ENCODE results near the gene RPP30.

The RPP30 gene

DNA sequence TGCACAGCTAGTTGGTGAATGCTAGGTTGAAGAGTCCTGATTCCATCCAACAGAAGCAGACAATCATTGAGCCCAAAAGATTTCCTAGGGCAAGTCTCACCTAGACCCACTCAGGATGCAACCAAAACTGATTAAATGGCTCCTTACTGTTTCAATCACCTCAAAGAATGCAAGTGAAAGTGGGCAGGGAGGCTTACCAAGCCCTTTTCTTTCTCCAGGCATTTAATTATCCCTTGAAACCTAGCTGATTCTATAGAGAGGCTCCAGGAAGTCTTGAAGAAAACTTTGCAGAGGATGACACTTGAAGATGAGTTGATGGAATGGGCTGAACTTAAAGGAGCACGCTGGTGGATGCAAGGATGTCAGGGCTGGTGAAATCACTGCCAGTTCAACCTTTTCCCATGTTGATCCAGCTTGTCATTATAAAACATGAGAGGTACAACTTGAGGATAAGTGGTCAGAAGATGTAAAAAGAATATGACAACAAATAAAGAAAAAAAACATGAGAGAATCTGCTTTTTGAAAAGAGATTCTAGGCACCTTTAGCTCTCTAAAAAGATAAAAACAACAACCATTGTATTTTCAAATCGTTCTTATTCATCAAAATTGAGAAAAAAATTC is 51.4 kb downstream of the RPP30 start:
- Histone ChIP-seq H3K27me3 (ENCODE audit: control insufficient read depth, insufficient read depth, low read length) (no peaks in the 10 kb centered on the region), H3K36me3 (ENCODE audit: control insufficient read depth, insufficient read depth, low read length) (no peaks in the 10 kb centered on the region), H3K4me1 (ENCODE audit: control insufficient read depth, insufficient read depth, low read length) (no peaks in the 10 kb centered on the region), H3K4me3 (ENCODE audit: low read length) (no peak overlapping the region), H3K27ac (ENCODE audit: low read depth, low read length) (no peak overlapping the region), H3K9ac (ENCODE audit: low read length) (no peak overlapping the region)

DNA sequence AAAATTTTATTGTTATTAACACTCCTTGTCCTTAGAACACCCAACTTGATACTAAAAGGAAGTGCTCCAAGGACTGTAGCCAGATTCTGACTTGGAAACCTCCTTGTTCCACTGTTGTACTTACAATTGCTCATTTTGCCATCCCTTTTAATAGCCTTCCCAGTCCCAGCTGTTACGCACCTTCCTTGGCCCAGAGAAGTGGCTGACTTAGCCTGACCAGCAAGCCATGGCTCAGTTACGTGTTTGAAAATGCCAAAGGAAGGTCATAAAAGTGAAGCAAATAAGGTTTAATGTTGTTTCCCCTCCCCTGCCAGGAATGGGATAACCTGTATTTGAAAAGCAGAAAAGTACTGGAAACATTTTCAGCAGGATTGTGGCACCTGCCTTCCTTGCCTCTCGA is 52.8 kb downstream of the RPP30 start:
- Histone ChIP-seq H3K27me3 (ENCODE audit: control insufficient read depth, insufficient read depth, low read length) (no peaks in the 10 kb centered on the region), H3K27ac (ENCODE audit: low read depth, low read length) (no peak overlapping the region), H3K4me3 (ENCODE audit: low read length) (no peak overlapping the region), H3K9ac (ENCODE audit: low read length) (no peak overlapping the region), H3K36me3 (ENCODE audit: control insufficient read depth, insufficient read depth, low read length) (no peaks in the 10 kb centered on the region), H3K4me1 (ENCODE audit: control insufficient read depth, insufficient read depth, low read length) (no peaks in the 10 kb centered on the region)

DNA sequence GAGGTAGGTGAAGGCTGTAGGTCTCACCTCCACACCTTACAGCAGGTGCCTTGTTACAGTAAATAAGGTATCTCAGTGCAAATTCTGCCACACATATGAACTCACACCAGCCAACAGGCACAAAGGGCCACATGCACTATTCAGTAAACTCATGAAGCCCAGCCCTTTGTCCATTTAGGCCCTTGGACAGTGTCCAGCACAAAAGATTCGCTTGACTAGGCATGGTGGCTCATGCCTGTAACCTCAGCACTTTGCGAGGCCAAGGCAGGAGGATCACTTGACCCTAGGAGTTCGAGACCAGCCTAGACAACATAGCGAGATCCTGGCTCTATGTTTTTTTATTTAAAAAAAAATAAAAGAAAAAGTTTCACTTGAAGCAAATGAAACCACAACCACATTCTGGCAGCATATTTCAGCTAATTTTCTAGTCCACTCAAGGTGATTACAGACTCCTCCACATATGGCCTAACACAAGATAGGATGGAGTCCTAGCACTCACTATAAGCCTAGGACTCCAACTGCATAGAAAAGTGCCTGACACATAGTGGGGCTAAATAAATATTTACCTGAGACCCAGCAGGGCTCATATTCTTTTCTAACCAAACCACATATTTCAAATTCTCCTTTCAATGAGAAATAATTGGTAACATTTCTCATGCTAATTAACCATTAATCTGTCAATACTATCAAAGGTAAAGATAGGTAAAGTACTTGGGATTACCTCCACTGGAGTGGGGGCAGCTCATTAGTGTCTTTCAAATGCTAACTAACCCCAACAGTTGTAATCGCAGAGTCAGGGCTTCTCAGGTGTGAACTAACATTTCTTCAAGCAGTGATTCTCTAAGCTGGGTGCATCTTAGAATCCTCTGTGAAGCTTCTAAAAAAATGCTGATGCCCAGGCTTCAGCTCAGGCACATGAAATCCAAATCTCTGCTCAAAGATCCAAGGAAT is 53.6 kb downstream of the RPP30 start:
- Histone ChIP-seq H3K27me3 (ENCODE audit: control insufficient read depth, insufficient read depth, low read length) (no peaks in the 10 kb centered on the region), H3K4me1 (ENCODE audit: control insufficient read depth, insufficient read depth, low read length) (no peaks in the 10 kb centered on the region), H3K36me3 (ENCODE audit: control insufficient read depth, insufficient read depth, low read length) (no peaks in the 10 kb centered on the region), H3K9ac (ENCODE audit: low read length) (no peak overlapping the region), H3K4me3 (ENCODE audit: low read length) (no peak overlapping the region), H3K27ac (ENCODE audit: low read depth, low read length) (no peak overlapping the region)

DNA sequence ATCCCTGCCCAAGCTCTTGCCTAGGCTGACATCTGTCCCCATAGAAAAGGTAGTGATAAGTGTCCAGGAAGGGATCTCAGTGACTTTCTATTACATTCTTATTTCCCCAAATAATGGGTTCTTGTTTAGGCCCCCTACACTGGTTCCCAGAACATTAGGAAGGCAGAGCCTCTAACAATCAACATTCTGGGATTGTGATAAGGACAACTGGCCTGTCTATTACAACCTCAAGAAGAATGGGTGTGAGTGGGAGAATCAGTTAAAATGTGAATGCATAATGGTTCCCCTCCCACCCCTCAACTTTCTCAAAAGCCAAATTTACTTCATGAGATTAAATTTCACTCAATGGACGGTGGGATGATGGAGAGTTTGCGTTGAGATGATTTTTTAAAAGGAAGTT is 55.5 kb downstream of the RPP30 start:
- Histone ChIP-seq H3K4me1 (ENCODE audit: control insufficient read depth, insufficient read depth, low read length) (no peaks in the 10 kb centered on the region), H3K4me3 (ENCODE audit: low read length) (no peak overlapping the region), H3K9ac (ENCODE audit: low read length) (no peak overlapping the region), H3K27me3 (ENCODE audit: control insufficient read depth, insufficient read depth, low read length) (no peaks in the 10 kb centered on the region), H3K36me3 (ENCODE audit: control insufficient read depth, insufficient read depth, low read length) (no peaks in the 10 kb centered on the region), H3K27ac (ENCODE audit: low read depth, low read length) (no peak overlapping the region)

DNA sequence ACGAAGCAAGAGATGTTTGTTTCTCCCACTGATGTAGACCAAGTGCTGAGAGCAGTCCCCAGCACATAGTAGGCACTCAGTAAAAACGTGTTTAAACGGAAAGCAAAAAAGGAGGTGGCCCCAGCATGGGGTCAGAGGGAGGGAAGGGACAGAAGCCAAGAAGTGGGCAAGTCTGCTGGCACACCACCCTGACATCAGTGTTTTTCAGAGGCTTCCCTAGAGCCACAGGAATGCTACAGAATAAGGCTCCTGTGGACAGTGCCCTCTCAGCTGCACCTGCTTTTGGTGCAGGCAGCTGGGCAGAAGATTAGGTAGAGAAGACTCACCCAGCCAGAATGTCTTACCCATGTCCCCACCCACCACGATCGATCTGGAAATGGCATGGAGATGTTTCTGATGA is 57.4 kb downstream of the RPP30 start:
- H3K4me3 ChIP-seq (ENCODE audit: low read length), result no peak overlapping the region
- H3K36me3 ChIP-seq (ENCODE audit: control insufficient read depth, insufficient read depth, low read length), result no peaks in the 10 kb centered on the region
- no peaks in the 10 kb centered on the region for H3K4me1 ChIP-seq (ENCODE audit: control insufficient read depth, insufficient read depth, low read length)
- H3K27me3 ChIP-seq (ENCODE audit: control insufficient read depth, insufficient read depth, low read length), result no peaks in the 10 kb centered on the region
- no peak overlapping the region for H3K9ac ChIP-seq (ENCODE audit: low read length)
- H3K27ac ChIP-seq (ENCODE audit: low read depth, low read length), result no peak overlapping the region

DNA sequence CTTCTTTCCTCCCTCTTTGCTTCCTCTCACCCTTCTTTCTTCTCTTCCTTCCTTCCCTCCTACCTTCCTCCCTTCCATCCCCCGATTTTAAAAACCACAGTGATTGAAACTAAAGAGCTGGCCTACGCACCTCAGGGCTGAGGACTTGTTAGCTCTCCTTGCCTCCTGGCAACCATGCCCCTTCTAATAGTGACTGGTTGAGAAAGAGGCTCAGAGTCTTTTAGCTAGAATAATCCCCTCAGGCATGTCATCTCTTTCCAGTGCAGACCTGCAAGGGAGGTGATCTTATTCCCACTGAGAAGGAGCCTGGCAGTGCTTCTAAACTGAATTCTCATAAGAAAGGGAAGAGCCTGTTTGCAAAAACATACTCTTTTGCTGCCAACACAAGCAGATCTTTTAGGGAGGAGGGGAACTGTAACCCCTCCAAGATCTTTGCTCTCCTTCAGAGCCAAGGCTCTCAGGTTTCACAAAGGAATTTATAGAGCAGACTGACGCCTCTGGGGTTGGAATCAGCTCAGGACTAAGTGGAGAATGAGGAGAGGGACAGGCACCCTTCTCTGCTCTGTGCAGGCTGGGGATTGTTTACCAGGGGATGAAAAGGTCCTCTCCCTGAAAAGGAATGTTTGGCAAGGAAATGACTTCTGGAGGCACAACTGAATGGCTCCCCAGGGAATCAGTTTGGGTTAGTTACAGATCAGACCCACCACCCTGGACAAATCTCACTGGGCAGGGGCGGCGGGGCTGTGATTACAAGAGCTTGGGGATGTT is 58.5 kb downstream of the RPP30 start:
- peaks cover 1% of the 10 kb centered on the region for H3K4me1 ChIP-seq (ENCODE audit: control insufficient read depth, insufficient read depth, low read length)
- H3K27me3 ChIP-seq (ENCODE audit: control insufficient read depth, insufficient read depth, low read length), result no peaks in the 10 kb centered on the region
- no peak overlapping the region for H3K4me3 ChIP-seq (ENCODE audit: low read length)
- no peak overlapping the region for H3K9ac ChIP-seq (ENCODE audit: low read length)
- no peaks in the 10 kb centered on the region for H3K36me3 ChIP-seq (ENCODE audit: control insufficient read depth, insufficient read depth, low read length)
- H3K27ac ChIP-seq (ENCODE audit: low read depth, low read length), result no peak overlapping the region

DNA sequence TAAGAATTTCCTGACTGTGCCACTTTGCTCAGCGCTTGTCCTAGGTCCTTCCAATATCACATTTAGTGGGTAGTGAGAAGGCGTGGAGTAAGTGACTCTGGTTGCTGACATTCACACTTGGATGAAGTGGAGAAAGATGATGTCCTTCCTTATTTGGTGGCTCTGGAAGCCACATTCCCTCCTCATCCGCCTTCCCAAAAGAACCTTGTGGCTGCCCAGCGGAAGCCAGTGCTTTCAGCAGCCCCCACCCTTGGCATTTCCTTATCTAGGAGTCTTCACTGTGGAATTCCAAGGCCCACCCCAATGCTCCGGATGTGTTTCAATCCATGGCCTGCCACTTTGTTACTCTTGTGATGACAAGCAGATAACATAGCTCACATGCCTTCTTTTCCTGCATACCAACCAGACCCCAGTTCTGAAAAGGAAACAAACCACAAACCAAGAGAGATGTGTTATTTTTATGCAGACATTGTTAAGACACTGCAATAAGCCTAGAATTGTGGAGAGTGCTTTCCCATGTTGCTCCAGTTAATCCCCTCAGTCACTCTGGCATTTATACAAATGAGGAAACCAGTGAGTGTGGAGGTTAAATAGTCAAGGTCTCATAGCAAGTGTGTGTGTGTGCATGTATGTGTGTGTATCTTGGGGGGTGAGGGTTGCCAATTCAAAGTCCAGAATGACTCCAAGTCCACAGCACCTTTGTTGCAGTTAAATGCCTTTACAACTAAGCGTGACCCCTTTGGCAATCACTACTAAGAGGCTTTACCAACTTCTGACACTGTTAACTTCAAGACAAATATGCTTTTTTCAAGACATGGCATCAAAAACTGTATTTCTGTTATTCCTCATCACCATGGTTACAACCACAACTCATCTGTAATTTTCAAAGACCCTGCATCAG is 59.4 kb downstream of the RPP30 start:
- Histone ChIP-seq H3K4me3 (ENCODE audit: low read length) (no peak overlapping the region), H3K9ac (ENCODE audit: low read length) (no peak overlapping the region), H3K27me3 (ENCODE audit: control insufficient read depth, insufficient read depth, low read length) (no peaks in the 10 kb centered on the region), H3K4me1 (ENCODE audit: control insufficient read depth, insufficient read depth, low read length) (peaks cover 4% of the 10 kb centered on the region), H3K27ac (ENCODE audit: low read depth, low read length) (no peak overlapping the region), H3K36me3 (ENCODE audit: control insufficient read depth, insufficient read depth, low read length) (no peaks in the 10 kb centered on the region)

DNA sequence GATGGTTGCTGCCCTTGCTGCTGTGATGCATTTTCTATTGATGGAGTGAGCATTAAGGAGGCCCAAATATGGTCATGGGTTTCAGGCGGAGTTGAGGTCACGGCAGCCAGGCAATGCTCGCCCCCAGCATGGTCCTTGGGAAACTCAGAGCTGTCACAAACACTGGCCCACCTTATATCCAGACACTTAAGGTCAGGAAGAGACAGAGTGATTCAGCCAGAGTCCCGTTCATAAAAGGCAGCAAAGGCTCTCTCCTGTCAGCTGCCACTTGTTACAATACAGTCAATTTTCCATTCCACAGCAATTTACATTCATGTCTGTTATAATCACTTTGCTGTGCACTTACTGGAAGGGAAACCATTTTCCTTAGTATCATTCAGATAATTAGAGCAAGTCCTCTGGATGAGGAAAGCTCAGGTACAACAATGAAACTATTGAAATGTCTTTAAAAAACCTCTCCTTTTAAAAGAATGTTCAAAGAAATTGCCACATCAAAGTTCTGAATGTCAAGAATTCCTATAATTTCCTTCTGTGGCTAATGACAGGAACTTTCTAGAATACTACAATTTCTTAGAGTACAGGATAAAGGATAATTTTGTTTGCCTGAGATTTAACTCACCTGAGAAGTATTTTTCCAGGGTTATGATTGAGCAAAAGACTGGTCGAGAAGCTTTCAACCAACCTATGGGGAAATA is 64.0 kb downstream of the RPP30 start:
- Histone ChIP-seq H3K27ac (ENCODE audit: low read depth, low read length) (no peak overlapping the region), H3K27me3 (ENCODE audit: control insufficient read depth, insufficient read depth, low read length) (no peaks in the 10 kb centered on the region), H3K9ac (ENCODE audit: low read length) (no peak overlapping the region), H3K4me1 (ENCODE audit: control insufficient read depth, insufficient read depth, low read length) (peaks cover 4% of the 10 kb centered on the region), H3K36me3 (ENCODE audit: control insufficient read depth, insufficient read depth, low read length) (no peaks in the 10 kb centered on the region), H3K4me3 (ENCODE audit: low read length) (no peak overlapping the region)

DNA sequence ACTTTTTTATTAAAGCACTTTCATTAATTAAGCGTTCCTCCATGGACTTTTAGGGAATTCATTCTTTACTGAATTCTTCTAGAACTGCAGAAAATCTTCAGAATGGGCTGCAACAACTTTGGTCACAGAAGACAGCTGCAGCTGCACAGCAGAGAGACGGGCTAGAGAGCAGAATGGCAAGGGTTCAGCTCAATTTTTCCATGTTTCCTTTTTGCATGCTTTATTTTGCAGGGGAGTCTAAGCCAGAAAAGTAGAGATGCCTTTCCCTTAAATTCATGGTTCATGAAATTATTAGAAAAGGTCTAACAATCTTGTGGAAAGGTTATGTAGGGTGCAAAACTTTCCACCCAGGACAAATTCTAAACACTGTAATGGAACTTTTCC is 64.5 kb downstream of the RPP30 start:
- H3K27me3 ChIP-seq (ENCODE audit: control insufficient read depth, insufficient read depth, low read length), result no peaks in the 10 kb centered on the region
- H3K9ac ChIP-seq (ENCODE audit: low read length), result no peak overlapping the region
- no peaks in the 10 kb centered on the region for H3K36me3 ChIP-seq (ENCODE audit: control insufficient read depth, insufficient read depth, low read length)
- H3K4me1 ChIP-seq (ENCODE audit: control insufficient read depth, insufficient read depth, low read length), result peaks cover 4% of the 10 kb centered on the region
- H3K27ac ChIP-seq (ENCODE audit: low read depth, low read length), result no peak overlapping the region
- no peak overlapping the region for H3K4me3 ChIP-seq (ENCODE audit: low read length)

DNA sequence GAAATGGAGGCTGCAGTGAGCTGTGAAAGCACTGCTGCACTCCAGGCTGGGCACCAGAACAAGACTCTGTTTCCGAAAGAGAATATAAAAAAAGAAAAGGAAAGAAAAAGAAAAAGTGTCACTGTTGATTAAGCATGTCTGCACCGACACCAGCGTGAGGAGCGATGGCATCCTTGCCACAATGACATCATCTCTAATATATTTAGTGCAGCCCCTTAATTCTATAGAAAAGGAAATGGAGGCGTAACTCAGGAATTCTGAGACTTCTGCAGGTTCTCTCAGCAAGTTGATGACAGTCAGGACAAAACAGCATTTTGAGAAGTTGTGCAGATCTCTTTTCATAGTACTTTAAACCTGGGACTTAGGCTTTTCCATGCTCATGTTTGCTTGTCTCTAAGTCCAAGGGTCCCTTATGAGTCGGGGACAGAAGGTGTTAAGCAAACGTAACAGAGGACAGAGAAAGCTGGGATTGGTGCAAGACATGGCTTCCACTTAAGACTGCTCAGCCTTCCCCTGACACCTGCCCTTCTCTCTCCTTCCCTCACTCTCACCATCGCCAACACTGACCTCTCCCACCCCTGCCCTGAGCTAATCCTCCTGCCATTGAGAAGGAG is 66.0 kb downstream of the RPP30 start:
- no peak overlapping the region for H3K9ac ChIP-seq (ENCODE audit: low read length)
- peaks cover 4% of the 10 kb centered on the region for H3K4me1 ChIP-seq (ENCODE audit: control insufficient read depth, insufficient read depth, low read length)
- no peaks in the 10 kb centered on the region for H3K36me3 ChIP-seq (ENCODE audit: control insufficient read depth, insufficient read depth, low read length)
- H3K27ac ChIP-seq (ENCODE audit: low read depth, low read length), result no peak overlapping the region
- no peaks in the 10 kb centered on the region for H3K27me3 ChIP-seq (ENCODE audit: control insufficient read depth, insufficient read depth, low read length)
- no peak overlapping the region for H3K4me3 ChIP-seq (ENCODE audit: low read length)

DNA sequence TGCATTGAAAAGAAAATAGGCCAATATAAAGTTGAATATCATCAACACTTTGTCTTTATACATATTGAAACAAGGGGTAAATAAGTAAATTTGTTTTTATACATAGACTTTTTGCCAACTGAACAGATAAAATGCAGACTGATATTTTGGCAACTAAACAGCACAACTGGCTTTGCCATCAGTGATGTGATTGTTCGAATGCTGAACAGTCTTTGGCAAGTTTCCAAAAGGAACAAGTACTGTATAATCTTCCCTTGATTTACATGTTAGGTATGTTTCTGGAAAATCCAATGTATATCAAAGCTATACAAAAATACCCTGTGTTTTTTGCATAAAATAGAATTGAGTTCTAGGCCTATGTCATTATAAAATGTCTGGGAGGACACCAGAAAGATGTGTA is 67.3 kb downstream of the RPP30 start:
- H3K9ac ChIP-seq (ENCODE audit: low read length), result no peak overlapping the region
- no peaks in the 10 kb centered on the region for H3K36me3 ChIP-seq (ENCODE audit: control insufficient read depth, insufficient read depth, low read length)
- H3K27ac ChIP-seq (ENCODE audit: low read depth, low read length), result no peak overlapping the region
- peaks cover 4% of the 10 kb centered on the region for H3K4me1 ChIP-seq (ENCODE audit: control insufficient read depth, insufficient read depth, low read length)
- H3K4me3 ChIP-seq (ENCODE audit: low read length), result no peak overlapping the region
- H3K27me3 ChIP-seq (ENCODE audit: control insufficient read depth, insufficient read depth, low read length), result no peaks in the 10 kb centered on the region
